GM12891 (cell line): ENCODE data around the gene OCIAD1.
"Not testable (repeated sequence)": the region's sequence is repeated elsewhere in the genome, so short reads cannot be mapped to it uniquely, and the experiment has no call there.

ENCODE experiments used
- DNase-seq: peaks from one replicate; pipeline ENCODE4 v3.0.0; 2011; ENCODE audit warnings: low spot score; ENCODE audit not compliant: insufficient read length
- FAIRE-seq: peaks from 2 replicates; lab custom pipeline; 2011; peaks lifted over from hg19 to GRCh38; lab: Jason Lieb, UNC
- PAX5 ChIP-seq: IDR thresholded peaks from 2 replicates; pipeline ENCODE4 v1.6.1; 2011; ENCODE audit warnings: low read length, moderate library complexity, mild to moderate bottlenecking; ENCODE audit not compliant: insufficient read depth, severe bottlenecking
- POLR2A ChIP-seq: IDR thresholded peaks from 2 replicates; pipeline ENCODE4 v1.6.1; 2011; ENCODE audit warnings: low read depth, low read length, control low read depth
- POLR2AphosphoS5 ChIP-seq: IDR thresholded peaks from 2 replicates; pipeline ENCODE4 v1.6.1; 2011; ENCODE audit warnings: low read depth, low read length, control low read depth
- POU2F2 ChIP-seq: IDR thresholded peaks from 2 replicates; pipeline ENCODE4 v1.6.1; 2011; ENCODE audit warnings: low read depth, mild to moderate bottlenecking, control low read depth, low read length, moderate library complexity
- SPI1 ChIP-seq: IDR thresholded peaks from 2 replicates; pipeline ENCODE4 v1.6.1; 2011; ENCODE audit warnings: low read depth, low read length, control low read depth
- TAF1 ChIP-seq: IDR thresholded peaks from 2 replicates; pipeline ENCODE4 v1.6.1; 2011; ENCODE audit warnings: low read depth, low read length, control low read depth

The OCIAD1 gene

DNA sequence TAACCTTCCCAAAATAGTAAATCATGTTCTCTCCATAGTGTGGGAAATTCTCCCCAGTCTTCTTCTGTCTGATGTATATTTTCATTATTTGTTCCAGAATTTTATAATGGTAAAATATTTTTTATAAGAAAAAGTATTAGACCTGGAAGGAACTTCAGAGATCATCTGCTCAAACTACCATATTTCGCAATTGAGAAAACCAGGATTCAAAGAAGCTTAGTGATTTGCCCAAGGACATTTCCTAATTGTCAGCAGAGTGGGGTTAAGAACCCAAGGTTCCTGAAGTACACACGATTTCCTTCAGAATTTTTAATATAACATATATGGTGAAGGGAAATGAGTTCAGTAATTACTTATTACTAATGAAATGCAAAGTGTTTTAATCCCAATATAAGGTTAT is 24.1 kb downstream of the OCIAD1 start:
- TF ChIP-seq SPI1 (no peak), TAF1 (no peak), POLR2A (no peak), POU2F2 (no peak), POLR2AphosphoS5 (no peak), PAX5 (no peak)
- FAIRE-seq = no peak
- no peak for DNase-seq

DNA sequence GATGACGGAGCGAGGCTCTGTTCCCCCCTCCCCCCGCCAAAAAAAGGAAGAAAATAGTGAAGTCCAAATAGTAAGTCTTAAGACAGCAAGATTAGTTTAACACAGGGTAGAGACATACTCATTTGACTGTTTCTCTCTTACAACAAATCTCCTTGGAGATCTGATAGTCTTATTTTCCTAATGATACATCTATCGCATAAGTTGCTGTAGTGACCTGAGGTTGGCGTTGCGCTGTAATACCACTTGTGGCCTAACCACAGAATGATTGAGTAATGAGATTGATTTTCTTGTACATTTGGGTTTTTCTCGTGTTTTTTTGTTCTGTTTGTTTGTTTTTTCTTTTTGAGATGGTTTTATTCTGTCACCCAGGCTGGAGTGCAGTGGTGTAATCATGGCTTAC is 27.2 kb downstream of the OCIAD1 start:
- FAIRE-seq (no peak), DNase-seq (no peak)
- TF ChIP-seq SPI1 = no peak
- TF ChIP-seq POLR2A = no peak
- no peak for TF ChIP-seq PAX5
- no peak for TF ChIP-seq POU2F2
- no peak for TF ChIP-seq TAF1
- TF ChIP-seq POLR2AphosphoS5 = no peak

DNA sequence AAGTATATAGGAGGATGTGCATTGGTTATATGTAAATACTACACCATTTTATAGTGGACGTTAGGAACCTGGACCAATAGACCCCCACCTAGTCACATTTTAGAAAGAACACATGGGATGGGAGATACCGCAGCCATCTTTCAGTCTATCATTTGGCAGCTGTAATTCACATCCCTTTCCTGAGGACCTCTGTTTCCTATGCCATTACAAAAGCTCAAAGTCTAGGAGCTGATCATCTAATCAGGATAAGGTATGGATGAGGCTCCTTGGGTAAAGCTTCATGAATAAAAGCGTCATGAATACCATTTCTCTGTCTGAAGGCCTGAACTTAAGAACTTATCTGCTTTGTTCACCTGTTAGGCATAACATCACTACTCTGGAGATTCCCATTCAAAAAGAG is 31.1 kb downstream of the OCIAD1 start:
- no peak for FAIRE-seq

DNA sequence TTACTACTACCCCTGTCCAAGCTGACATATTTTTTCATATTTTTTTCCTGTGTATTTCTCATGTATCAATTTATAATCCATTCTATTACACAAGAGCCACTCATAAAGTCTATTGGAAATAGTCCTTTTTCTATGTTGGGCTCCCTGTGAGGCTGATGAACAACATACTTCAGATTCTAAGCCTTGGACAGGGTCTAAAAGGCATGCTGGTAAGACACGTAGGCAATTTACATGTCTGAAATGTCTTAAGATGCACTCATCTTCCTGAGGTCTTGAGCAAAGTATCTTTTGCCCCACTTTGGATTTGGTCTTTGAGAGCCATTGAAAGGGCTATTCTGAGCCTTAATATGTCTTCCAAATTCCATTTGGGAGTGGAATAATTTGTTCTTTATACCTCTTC is 31.8 kb downstream of the OCIAD1 start:
- FAIRE-seq (no peak), DNase-seq (no peak)
- TF ChIP-seq TAF1 (no peak), PAX5 (no peak), SPI1 (no peak), POLR2AphosphoS5 (no peak), POLR2A (no peak), POU2F2 (no peak)

More for the DNA sequence above, 31.1 kb downstream of the OCIAD1 start:
- no peak for DNase-seq
- TF ChIP-seq TAF1 (no peak), POLR2A (no peak), SPI1 (no peak), POLR2AphosphoS5 (no peak), POU2F2 (no peak), PAX5 (no peak)

DNA sequence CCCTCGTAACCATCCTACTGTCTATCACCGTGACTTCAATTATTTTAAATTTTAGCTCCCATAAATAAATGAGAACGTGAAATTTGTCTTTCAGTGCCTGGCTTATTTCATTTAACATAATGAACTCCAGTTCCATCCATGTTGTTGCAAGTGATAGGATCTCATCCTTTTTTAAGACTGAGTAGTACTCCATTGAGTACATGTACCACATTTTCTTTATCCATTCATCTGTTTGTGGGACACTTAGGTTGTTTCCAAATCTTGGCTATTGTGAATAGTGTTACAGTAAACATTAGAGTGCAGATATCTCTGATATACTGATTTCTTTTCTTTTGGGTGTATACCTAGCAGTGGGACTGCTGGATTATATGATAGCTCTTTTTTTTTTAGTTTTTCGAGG is 32.8 kb downstream of the OCIAD1 start:
- no peak for FAIRE-seq
- DNase-seq = no peak
- no peak for TF ChIP-seq PAX5
- TF ChIP-seq TAF1 = no peak
- TF ChIP-seq POU2F2 = no peak
- no peak for TF ChIP-seq POLR2AphosphoS5
- TF ChIP-seq POLR2A = no peak
- no peak for TF ChIP-seq SPI1

DNA sequence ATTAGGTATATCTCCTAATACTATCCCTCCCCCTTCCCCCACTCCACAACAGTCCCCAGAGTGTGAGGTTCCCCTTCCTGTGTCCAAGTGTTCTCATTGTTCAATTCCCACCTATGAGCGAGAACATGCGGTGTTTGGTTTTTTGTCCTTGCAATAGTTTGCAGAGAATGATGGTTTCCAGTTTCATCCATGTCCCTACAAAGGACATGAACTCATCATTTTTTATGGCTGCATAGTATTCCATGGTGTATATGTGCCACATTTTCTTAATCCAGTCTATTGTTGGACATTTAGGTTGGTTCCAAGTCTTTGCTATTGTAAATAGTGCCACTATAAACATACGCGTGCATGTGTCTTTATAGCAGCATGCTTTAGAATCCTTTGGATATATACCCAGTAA is 33.8 kb downstream of the OCIAD1 start:
- not testable (repeated sequence) for DNase-seq, FAIRE-seq

GRCh38 chr4:48877827-48878535 is 47.1 kb downstream of the OCIAD1 start:
- TF ChIP-seq POU2F2 (no peak), SPI1 (no peak), PAX5 (no peak), POLR2AphosphoS5 (no peak), POLR2A (no peak), TAF1 (no peak)
- DNase-seq (no peak), FAIRE-seq (no peak)

- FAIRE-seq = no peak
- TF ChIP-seq POLR2A (no peak), SPI1 (no peak), PAX5 (no peak), POLR2AphosphoS5 (no peak)
- DNase-seq = no peak
Observed at GRCh38 chr4:48879561-48880442, 48.9 kb downstream of the OCIAD1 start.

GRCh38 chr4:48881646-48882045 is 50.8 kb downstream of the OCIAD1 start:
- not testable (repeated sequence) for DNase-seq, FAIRE-seq

GRCh38 chr4:48889750-48890149 is 58.9 kb downstream of the OCIAD1 start:
- FAIRE-seq = not testable (repeated sequence)

More at GRCh38 chr4:48889750-48890149, 58.9 kb downstream of the OCIAD1 start:
- not testable (repeated sequence) for DNase-seq
